ENCODE results near the gene SOX8.

The SOX8 gene

GRCh38 chr16:959232-960040, 22.1 kb upstream of the SOX8 start:
- H3K4me3 ChIP-seq (ENCODE audit: low read length), result no peak overlapping the region
- no peak for DNase-seq (ENCODE audit: low read depth)
- TF ChIP-seq CTCF (conservative IDR thresholded peaks at IDR 0.05; ENCODE audit: low read depth, low read length), result no peak

- DNase-seq (ENCODE audit: low read depth), result no peak
- TF ChIP-seq CTCF (conservative IDR thresholded peaks at IDR 0.05; ENCODE audit: low read depth, low read length), result no peak
- H3K4me3 ChIP-seq (ENCODE audit: low read length), result no peak overlapping the region
These were observed 19.2 kb upstream of the SOX8 start for GRCh38 chr16:962366-962765.

- H3K4me3 ChIP-seq (ENCODE audit: low read length), result no peak overlapping the region
- no peak for DNase-seq (ENCODE audit: low read depth)
- TF ChIP-seq CTCF (conservative IDR thresholded peaks at IDR 0.05; ENCODE audit: low read depth, low read length), result no peak
These were observed 18.4 kb upstream of the SOX8 start for GRCh38 chr16:962901-963814.

- no peak for TF ChIP-seq CTCF (conservative IDR thresholded peaks at IDR 0.05; ENCODE audit: low read depth, low read length)
- H3K4me3 ChIP-seq (ENCODE audit: low read length), result no peak overlapping the region
- no peak for DNase-seq (ENCODE audit: low read depth)
These were observed 17.7 kb upstream of the SOX8 start for GRCh38 chr16:963913-964312.

- H3K4me3 ChIP-seq (ENCODE audit: low read length), result no peak overlapping the region
- no peak for DNase-seq (ENCODE audit: low read depth)
- TF ChIP-seq CTCF (conservative IDR thresholded peaks at IDR 0.05; ENCODE audit: low read depth, low read length), result no peak
These were observed 17.1 kb upstream of the SOX8 start for GRCh38 chr16:964356-965035.

GRCh38 chr16:965036-965395, 16.6 kb upstream of the SOX8 start:
- TF ChIP-seq CTCF (conservative IDR thresholded peaks at IDR 0.05; ENCODE audit: low read depth, low read length), result no peak
- no peak for DNase-seq (ENCODE audit: low read depth)

More at GRCh38 chr16:965036-965395, 16.6 kb upstream of the SOX8 start:
- no peak overlapping the region for H3K4me3 ChIP-seq (ENCODE audit: low read length)

All from retinal pigment epithelial cell (primary cell).